WERI-Rb-1 (cell line): ENCODE results near the gene TMEM214.
A peak's percentile ranks its signal among the peaks of the same experiment; 100 is the strongest.

Experiments
- DNase-seq: peaks from one replicate; pipeline ENCODE4 v3.0.0-alpha.2; 2020
- H3K27ac ChIP-seq: fragments of 250-450 bp; sonication (Bioruptor Pico); 2 replicates; pipeline ENCODE4 v1.5.1; 2020; ENCODE audit warnings: mild to moderate bottlenecking, moderate library complexity
- H3K27me3 ChIP-seq: fragments of 250-450 bp; sonication (Bioruptor Pico); 2 replicates; pipeline ENCODE4 v1.5.1; 2021; ENCODE audit warnings: mild to moderate bottlenecking, low read depth, moderate library complexity; ENCODE audit not compliant: insufficient read depth, severe bottlenecking
- H3K36me3 ChIP-seq: fragments of 250-450 bp; sonication (Bioruptor Pico); 2 replicates; pipeline ENCODE4 v1.5.1; 2020; ENCODE audit warnings: mild to moderate bottlenecking, moderate library complexity
- H3K4me3 ChIP-seq: 2 replicates; pipeline ENCODE4 v1.5.1; 2011; ENCODE audit warnings: low read depth, mild to moderate bottlenecking, control low read depth, low read length
- H3K9me3 ChIP-seq: fragments of 250-450 bp; sonication (Bioruptor Pico); 2 replicates; pipeline ENCODE4 v1.5.1; 2021; ENCODE audit warnings: mild to moderate bottlenecking, moderate library complexity; ENCODE audit not compliant: severe bottlenecking
- TF ChIP-seq, protein P1 (sequence below): IDR thresholded peaks from 2 replicates; pipeline ENCODE4 v1.5.1; 2011; ENCODE audit warnings: low read depth, mild to moderate bottlenecking, control low read depth, inconsistent platforms, low read length

Gene TMEM214

DNA sequence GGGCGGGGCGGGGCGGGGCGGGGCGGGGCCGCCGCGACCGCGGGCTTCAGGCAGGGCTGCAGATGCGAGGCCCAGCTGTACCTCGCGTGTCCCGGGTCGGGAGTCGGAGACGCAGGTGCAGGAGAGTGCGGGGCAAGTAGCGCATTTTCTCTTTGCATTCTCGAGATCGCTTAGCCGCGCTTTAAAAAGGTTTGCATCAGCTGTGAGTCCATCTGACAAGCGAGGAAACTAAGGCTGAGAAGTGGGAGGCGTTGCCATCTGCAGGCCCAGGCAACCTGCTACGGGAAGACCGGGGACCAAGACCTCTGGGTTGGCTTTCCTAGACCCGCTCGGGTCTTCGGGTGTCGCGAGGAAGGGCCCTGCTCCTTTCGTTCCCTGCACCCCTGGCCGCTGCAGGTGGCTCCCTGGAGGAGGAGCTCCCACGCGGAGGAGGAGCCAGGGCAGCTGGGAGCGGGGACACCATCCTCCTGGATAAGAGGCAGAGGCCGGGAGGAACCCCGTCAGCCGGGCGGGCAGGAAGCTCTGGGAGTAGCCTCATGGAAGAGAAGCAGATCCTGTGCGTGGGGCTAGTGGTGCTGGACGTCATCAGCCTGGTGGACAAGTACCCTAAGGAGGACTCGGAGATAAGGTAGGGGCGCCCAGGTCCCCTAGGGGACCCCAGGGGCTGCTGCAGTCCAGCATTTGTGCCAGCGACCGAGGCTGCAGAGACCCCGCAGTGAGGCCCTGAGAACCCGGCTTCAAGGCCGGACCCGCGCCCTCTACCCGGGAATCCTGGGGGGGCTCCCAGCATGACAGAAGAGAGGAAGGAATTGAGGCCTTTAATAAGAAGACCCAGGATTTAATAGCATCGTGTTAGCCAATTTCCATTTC is 54.2 kb downstream of the TMEM214 start, which contains the start of gene KHK:
KHK (plus strand) TSS at position 49 of the 870 bp plus-strand sequence; CDS start at position 537, 488 bp downstream.
- Histone ChIP-seq H3K4me3 (peak within 1 kb of the TSS; percentile 79), H3K27ac (peak within 1 kb of the TSS; percentile 74), H3K9me3 (no peaks in the 10 kb centered on the region), H3K27me3 (no peaks in the 10 kb centered on the region), H3K36me3 (no peaks in the 10 kb centered on the region)
- DNase-seq, result peak; percentile 85
- TF ChIP-seq, protein P1, sequence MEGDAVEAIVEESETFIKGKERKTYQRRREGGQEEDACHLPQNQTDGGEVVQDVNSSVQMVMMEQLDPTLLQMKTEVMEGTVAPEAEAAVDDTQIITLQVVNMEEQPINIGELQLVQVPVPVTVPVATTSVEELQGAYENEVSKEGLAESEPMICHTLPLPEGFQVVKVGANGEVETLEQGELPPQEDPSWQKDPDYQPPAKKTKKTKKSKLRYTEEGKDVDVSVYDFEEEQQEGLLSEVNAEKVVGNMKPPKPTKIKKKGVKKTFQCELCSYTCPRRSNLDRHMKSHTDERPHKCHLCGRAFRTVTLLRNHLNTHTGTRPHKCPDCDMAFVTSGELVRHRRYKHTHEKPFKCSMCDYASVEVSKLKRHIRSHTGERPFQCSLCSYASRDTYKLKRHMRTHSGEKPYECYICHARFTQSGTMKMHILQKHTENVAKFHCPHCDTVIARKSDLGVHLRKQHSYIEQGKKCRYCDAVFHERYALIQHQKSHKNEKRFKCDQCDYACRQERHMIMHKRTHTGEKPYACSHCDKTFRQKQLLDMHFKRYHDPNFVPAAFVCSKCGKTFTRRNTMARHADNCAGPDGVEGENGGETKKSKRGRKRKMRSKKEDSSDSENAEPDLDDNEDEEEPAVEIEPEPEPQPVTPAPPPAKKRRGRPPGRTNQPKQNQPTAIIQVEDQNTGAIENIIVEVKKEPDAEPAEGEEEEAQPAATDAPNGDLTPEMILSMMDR, result no peak

DNA sequence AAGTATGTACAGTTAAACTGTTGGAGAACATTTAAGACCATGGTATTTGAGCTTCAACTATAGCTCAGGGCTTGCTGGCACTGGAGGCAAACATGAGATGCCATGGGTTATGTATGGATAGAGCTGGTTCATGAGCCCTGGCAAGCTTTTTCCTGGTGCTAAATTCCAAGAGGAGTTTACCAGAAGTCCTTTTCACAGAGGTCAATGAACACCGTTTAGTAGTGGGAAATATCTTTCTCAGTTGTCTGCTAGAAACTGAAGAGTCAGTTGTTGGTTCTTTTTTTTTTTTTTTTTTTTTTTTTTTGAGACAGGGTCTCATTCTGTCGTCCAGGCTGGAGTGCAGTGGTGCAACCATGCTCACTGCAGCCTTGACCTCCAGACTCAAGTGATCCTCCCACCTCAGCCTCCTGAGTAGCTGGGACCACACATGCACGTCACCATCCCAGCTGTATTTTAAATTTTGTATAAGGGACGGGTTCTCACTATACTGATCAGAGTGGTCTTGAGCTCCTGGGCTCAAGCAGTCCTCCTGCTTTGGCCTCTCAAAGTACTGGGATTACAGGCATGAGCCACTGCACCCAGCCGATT is 55.2 kb downstream of the TMEM214 start:
- Histone ChIP-seq H3K9me3 (no peaks in the 10 kb centered on the region), H3K27me3 (no peaks in the 10 kb centered on the region), H3K27ac (no peak overlapping the region), H3K36me3 (no peaks in the 10 kb centered on the region), H3K4me3 (no peak overlapping the region)
- TF ChIP-seq, protein P1, result no peak
- DNase-seq, result no peak

DNA sequence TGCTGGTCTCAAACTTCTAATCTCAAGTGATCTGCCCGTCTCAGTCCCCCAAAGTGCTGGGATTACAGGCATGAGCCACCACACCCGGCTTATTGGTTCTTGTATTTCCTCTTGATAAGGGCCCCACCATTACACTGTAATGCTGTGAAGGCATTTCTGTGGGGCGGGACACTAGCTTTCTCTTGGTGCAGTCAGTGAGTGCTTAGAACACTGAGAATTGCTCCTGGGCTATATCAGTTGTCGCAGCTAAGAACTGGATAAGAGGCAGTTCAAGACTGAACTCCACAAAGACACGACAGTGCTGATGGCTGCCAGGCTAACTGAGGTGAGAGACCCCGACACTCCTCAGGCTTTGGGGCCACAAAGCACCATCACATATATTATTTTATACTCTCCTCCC is 55.9 kb downstream of the TMEM214 start:
- H3K4me3 ChIP-seq, result no peak overlapping the region
- no peaks in the 10 kb centered on the region for H3K36me3 ChIP-seq
- no peak overlapping the region for H3K27ac ChIP-seq
- H3K9me3 ChIP-seq, result no peaks in the 10 kb centered on the region
- H3K27me3 ChIP-seq, result no peaks in the 10 kb centered on the region
- TF ChIP-seq, protein P1, result no peak
- no peak for DNase-seq

DNA sequence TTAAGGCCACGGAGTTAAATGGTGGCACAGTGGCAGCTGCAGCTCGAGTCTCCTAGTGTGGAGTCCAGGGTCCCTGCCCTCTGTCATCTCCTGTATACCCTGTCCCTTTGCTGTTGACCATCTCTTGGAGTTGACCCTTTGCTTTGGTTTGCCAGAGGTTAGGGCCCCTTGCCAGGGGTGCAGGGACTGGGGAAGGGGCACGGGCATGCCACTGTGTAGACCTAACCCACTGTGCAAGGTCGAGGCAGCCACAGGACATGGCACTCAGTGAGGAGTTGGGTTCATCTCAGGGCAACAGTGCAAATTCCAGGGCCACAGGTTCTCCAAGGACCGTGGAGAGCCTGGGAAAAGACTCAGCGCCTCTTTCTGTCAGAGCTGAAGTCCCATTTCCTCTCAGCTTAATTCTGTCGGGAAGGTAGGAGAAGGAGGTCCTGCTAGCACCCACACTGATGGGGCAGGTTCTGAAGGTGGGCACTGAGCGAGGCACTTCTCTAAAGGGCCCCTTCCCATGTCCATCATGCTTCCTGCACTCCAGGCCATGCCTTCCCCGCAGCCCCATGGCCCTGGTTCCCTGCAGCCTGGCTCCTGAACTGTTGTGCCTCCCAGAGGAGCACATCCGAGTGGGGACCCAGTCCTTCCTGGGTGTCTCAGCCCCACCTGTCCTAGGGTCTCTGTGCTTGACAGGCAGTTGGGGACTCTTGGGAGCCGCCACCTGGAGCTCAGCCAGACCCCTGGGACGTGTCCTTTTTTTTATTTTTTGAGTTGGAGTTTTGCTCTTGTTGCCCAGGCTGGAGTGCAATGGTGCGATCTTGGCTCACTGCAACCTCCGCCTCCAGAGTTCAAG is 56.6 kb downstream of the TMEM214 start:
- H3K4me3 ChIP-seq, result no peak overlapping the region
- no peak for DNase-seq
- TF ChIP-seq, protein P1, result no peak

More for the DNA sequence above, 56.6 kb downstream of the TMEM214 start:
- Histone ChIP-seq H3K9me3 (no peaks in the 10 kb centered on the region), H3K36me3 (no peaks in the 10 kb centered on the region), H3K27ac (no peak overlapping the region), H3K27me3 (no peaks in the 10 kb centered on the region)
